HL-60/S4 treated with phorbol 12-myristate 13-acetate at 8.2 ng/mL for 4 days and 3 days (cell line): ENCODE measurements around the gene NPAS1.

Experiments
- in situ Hi-C: fragments of 300-500 bp; cut with MboI; formaldehyde crosslinking; loops from 2 replicates; pipeline ENCODE4 v1.15.0; 2022; ENCODE audit warnings: low sequenced_read_pairs

Gene NPAS1

GRCh38 chr19:47019431-47020041 lies at the start of gene NPAS1:
TSS of gene NPAS1 (plus strand) at chr19:47019837. CDS start at chr19:47021048, 1,211 bp downstream.
- in situ Hi-C loops = no loop called here

- in situ Hi-C loops = no loop called here
Measured at GRCh38 chr19:46970815-46971214, 48.8 kb upstream of the NPAS1 start.

GRCh38 chr19:46972311-46972710 lies 47.3 kb upstream of the NPAS1 start:
- in situ Hi-C loops = no loop called here

GRCh38 chr19:46974181-46974580 lies 45.5 kb upstream of the NPAS1 start:
- in situ Hi-C loops = no loop called here

GRCh38 chr19:46975011-46975924 lies 44.4 kb upstream of the NPAS1 start:
- in situ Hi-C loops = no loop called here

- in situ Hi-C loops = no loop called here
Measured at GRCh38 chr19:46975925-46976782, 43.5 kb upstream of the NPAS1 start.

GRCh38 chr19:46976845-46977320 lies 42.8 kb upstream of the NPAS1 start:
- in situ Hi-C loops = no loop called here

- in situ Hi-C loops = no loop called here
Measured at GRCh38 chr19:46977548-46977947, 42.1 kb upstream of the NPAS1 start.

- in situ Hi-C loops = no loop called here
Measured at GRCh38 chr19:46978171-46978869, 41.3 kb upstream of the NPAS1 start.

GRCh38 chr19:46979126-46980105 lies 40.2 kb upstream of the NPAS1 start:
- in situ Hi-C loops = no loop called here

- in situ Hi-C loops = no loop called here
Measured at GRCh38 chr19:46980761-46981160, 38.9 kb upstream of the NPAS1 start.

- in situ Hi-C loops = no loop called here
Measured at GRCh38 chr19:46981286-46981945, 38.2 kb upstream of the NPAS1 start.

- in situ Hi-C loops = no loop called here
Measured at GRCh38 chr19:46983097-46983496, 36.5 kb upstream of the NPAS1 start.

GRCh38 chr19:46984077-46985010 lies 35.3 kb upstream of the NPAS1 start:
- in situ Hi-C loops = no loop called here

GRCh38 chr19:46985542-46986415 lies 33.9 kb upstream of the NPAS1 start:
- in situ Hi-C loops = no loop called here

- in situ Hi-C loops = no loop called here
Measured at GRCh38 chr19:46988614-46989230, 30.9 kb upstream of the NPAS1 start.
